GM18505 (cell line): ENCODE results near the gene DPF3.
"Not testable (repeated sequence)": the region's sequence is repeated elsewhere in the genome, so short reads cannot be mapped to it uniquely, and the experiment has no call there.

ENCODE experiments used
- ATAC-seq: cut with Tn5 transposase; IDR thresholded peaks from one replicate; pipeline ENCODE4 v1.9.1; 2021; ENCODE audit not compliant: unreplicated experiment
- POLR2A ChIP-seq: IDR thresholded peaks from 4 replicates; pipeline ENCODE4 v1.6.1; 2011; ENCODE audit warnings: borderline replicate concordance; ENCODE audit not compliant: insufficient read depth, insufficient read length; ENCODE audit errors: extremely low read depth

Gene DPF3

DNA sequence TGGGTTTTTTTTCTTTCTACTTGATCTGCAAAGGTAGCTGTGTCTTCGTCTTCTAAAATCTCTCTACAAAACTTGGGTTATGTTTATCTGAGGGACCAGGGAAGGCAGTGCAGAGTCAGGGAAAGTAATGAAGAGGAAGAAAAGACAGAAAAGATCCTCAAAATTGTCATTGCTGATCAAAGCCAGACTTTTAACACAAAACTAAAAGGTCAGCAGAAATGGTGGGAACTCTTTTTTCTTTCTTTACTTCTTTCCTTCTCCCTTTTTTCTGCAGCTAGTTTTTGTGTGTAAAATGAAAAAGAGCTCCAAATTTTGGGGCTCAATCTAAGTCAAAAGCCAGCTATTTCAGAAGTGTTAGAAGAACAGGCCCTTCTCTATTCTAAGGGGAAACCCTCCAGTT lies 11.9 kb downstream of the DPF3 start:
- ATAC-seq: no peak
- TF ChIP-seq POLR2A: no peak

DNA sequence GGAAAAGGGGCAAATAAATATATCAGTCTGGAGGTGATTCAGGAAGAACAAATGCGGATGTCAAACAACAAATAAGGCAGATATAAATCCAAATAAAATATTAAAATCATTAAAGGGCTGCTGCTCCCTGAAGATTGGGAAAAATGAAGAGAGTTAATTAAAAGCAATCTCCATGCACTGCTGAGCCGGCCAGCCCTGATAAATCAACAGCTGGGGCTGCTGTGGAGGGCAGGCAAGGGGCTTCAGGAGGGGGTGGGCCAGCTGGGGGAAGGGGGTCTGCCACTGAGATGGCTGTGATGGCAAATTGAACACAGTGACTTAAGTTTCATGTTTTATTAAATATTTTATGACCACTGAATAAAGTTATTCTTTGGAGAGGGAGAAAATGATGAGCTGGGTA lies 12.4 kb downstream of the DPF3 start:
- no peak for ATAC-seq
- TF ChIP-seq POLR2A: no peak

- no peak for ATAC-seq
- TF ChIP-seq POLR2A: no peak
These were observed 13.1 kb downstream of the DPF3 start for GRCh38 chr14:72880820-72881219.

DNA sequence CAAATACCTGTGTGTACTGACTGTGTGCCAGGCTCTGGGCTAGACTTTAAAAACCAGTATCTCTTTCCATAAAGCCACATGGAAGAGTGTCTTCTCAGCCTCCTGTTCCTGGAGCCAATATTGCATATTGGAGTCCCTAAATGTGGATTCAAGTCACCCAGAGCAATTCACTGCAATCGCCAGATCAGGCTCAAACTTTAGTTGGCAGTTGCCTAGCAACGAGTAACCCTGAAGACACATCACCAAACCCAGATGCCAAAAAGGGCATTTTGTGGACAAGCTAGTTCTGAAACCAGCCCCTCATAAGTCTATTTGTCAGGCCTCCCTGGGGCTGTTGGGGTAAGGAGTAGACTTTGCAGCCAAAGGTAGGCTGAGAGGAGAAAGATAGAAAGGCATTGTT lies 13.7 kb downstream of the DPF3 start:
- TF ChIP-seq POLR2A: no peak

DNA sequence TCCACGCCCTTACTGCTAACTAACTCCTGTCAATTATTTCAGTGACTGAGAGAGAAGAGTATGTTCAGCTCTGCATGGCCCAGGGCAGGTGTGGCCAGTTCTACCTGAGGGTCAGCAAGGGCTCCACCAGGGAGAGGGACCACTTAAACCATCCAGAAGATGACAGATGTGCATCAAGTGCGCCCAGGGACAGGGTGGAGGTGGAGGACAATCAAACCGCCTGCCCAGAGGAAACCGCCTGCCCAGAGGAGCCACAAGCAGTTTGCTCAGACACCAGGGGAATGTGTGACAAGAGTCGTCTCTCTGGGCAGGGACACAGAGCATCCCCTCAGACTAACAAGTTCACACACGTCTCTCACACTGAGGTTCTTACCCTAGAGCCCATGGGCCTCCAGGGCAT lies 14.5 kb downstream of the DPF3 start:
- no peak for ATAC-seq
- no peak for TF ChIP-seq POLR2A

More for the DNA sequence above, 13.7 kb downstream of the DPF3 start:
- ATAC-seq: no peak

DNA sequence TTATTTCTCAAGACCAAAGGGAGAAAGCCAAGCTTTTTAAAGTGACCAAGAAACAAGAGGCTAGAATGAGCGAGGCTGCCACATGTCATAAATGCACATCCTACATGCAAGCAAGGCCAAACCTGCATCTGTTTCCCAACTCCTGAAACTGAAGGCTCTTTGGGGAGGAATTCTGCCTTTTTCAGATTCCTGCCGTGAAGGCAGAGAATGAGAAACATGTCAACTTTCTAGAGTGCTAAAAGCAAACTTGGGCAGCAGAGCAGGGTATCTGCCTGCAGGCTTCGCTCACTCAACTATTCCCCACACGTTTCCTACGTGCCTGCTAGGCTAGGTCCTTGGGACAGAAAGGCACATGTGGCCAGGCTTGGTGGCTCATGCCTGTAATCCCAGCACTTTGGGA lies 15.2 kb downstream of the DPF3 start:
- no peak for TF ChIP-seq POLR2A
- no peak for ATAC-seq

GRCh38 chr14:72876710-72877063 lies 17.2 kb downstream of the DPF3 start:
- no peak for ATAC-seq
- TF ChIP-seq POLR2A: no peak

DNA sequence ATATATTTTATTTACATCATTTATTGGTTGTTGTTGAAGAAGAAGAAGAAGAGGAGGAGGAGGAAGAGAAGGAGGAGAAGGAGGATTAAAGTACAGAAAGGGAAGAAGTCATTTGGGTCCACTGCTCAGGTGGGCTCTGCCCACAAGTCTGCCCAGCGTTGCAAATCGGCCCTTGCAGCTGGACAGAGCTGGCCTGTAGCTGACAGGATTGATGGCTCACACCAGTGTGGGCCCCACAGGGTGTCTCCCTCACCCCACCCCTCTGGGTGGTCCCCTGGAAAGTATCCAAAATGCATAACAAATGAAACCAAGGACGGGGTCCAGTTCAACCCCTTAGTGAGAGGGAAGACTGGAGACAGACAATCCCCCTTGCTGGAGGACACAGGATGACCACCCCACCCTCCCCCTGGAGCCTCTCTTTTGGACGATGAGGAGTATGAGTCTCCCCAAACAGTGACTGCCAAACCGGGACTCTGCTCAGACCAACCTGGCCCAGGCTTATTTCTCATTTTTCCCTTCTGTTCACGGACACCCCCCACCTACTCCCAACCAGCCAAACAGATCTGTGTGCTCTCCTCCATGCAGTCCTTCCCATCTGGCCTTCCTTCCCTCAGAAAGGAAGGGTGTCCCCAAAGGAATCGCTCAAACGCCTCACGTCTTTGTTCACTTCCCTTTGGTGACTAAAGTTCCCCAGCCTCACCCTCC lies 17.7 kb downstream of the DPF3 start:
- no peak for TF ChIP-seq POLR2A
- ATAC-seq: no peak

- ATAC-seq: not testable (repeated sequence)
These were observed 23.0 kb downstream of the DPF3 start for GRCh38 chr14:72870878-72871277.

DNA sequence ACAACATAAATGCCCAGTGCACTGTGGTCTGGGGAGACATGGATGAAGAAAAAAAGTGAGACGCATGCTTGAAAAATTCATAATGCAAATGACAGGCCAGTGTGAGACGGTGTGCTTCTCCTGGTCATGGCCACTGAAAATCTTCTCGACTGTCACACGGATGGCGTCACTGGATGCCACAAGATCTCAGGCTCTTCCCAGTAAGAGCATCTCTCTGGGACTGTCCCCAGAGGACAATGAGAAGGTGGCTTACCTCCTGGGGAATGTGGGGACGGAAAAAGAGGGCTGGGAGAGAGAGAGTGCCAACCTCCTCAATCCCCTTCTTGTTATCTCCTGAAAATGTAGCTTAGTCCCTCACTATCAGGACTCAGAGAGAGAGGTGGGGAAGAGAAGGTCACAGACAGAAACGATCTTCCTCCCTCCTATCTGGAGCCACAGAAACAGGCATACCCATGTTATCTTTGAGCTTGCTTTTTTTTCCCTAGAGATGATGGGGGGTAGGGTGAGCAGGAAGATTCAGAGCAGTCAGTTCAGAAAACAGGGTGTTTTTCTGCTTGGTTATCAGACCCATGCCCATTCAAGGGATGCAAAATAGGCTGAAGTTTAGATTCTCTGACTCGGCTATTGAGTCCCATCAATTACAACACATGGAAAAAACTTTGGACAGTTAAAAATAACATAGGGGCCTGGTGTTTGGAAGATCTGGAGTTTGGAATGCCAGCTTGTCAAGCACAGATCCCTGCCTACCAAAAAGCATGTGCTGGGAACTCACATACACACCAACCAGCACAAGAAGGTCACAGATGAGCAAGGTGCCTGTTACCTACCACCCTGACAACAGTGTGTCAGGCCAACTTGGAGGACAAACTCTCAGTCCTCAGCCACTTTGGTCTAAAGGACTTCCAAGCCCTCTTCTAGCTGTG lies 24.2 kb downstream of the DPF3 start:
- no peak for ATAC-seq
- TF ChIP-seq POLR2A: no peak

- no peak for ATAC-seq
- no peak for TF ChIP-seq POLR2A
These were observed 25.4 kb downstream of the DPF3 start for GRCh38 chr14:72868500-72868899.

DNA sequence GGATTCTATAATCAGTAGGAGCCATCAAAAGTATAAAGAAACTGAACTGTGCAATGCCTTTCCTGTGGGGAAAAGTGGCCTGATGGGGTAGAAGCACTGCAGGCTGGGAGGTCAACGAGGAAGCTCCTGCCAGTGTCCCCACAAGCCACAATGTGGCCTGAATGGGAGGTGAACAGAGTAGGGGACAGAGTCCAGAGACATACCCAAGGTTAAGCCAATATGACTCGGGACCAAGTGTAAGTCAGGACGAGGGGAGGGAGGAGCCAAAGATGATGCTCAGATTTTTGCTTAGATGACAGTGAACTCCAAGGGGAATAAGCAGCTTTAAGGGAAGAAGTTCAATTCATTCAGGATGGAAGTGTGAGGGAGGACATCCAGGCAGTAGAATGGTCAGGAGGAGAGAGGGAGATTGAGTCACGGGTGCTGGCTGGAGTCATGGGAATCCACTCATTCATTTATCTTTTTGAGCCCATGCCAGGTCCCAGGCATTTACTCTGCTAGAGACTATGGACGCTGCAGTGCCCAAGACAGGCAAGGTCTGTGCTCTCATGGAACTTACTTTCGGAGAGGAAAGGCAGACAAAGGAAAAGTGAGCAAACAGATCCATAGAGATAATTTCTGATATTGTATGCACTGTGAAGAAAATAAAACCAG lies 29.1 kb downstream of the DPF3 start:
- TF ChIP-seq POLR2A: no peak
- no peak for ATAC-seq

DNA sequence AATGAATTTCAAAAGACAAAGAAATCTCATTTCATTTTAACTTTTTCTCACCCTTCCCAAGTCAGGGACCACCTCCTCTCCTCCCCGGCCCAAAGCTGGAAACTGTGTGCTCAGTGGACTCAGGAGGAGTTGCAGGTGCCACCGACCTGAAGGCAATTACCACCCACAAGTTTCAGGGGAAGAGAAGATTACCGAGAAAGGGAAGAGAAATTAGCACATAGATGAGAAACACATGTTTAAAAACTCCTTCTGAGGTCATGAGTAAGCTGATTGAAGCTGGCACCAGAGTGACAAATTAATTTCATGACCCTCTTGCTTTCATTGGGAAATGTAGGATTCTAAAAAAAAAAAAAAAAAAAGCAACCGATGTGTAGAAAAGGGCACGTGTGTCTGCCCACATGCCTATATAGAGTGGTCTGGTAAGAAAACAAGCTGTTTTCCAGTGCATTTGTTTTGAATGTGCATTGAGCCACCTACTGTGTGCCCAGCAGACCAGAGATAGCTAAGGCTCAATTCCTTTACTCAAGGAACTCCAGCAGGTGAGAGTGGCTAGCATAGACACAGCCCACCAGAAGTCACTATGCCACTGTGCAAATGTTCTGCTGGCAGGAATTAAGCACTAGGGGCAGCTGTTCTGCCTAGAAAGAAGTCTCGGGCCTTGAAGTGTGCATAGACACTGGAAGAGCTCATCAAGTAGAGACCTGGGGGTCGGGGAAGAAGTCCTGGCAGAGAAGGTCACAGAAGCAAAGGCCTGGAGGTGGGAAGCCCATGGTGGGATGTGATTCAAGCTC lies 30.5 kb downstream of the DPF3 start:
- no peak for TF ChIP-seq POLR2A
- no peak for ATAC-seq
